Activated naive CD4-positive, alpha-beta T cell treated with anti-CD3 and anti-CD28 coated beads, Interleukin-2, amount 10 ng/mL, durations not matched to agents 7 days and 5 days (primary cell): ENCODE data around the gene TASP1.
A peak's percentile ranks its signal among the peaks of the same experiment; 100 is the strongest.
"Not testable (repeated sequence)": the region's sequence is repeated elsewhere in the genome, so short reads cannot be mapped to it uniquely, and the experiment has no call there.

Source experiments
- CTCF ChIA-PET: fragments of 350-600 bp; sonication (Branson Sonifier 250); formaldehyde crosslinking; loops from one replicate; lab custom pipeline; 2021; ENCODE audit warnings: antibody characterized with exemption; lab: Charles Lee
- DNase-seq: peaks from one replicate; pipeline ENCODE4 v3.0.0-alpha.2; 2020
- H3K27ac Mint-ChIP-seq: one replicate; pipeline ENCODE4 v1.8.0; 2021; ENCODE audit warnings: mild to moderate bottlenecking, moderate library complexity, mixed read lengths
- H3K27me3 Mint-ChIP-seq: one replicate; pipeline ENCODE4 v1.8.0; 2021; ENCODE audit warnings: mild to moderate bottlenecking, mixed read lengths
- H3K36me3 Mint-ChIP-seq: one replicate; pipeline ENCODE4 v1.8.0; 2021; ENCODE audit warnings: mixed read lengths
- H3K4me1 Mint-ChIP-seq: one replicate; pipeline ENCODE4 v1.8.0; 2021; ENCODE audit warnings: mixed read lengths
- H3K4me3 Mint-ChIP-seq: one replicate; pipeline ENCODE4 v1.8.0; 2021; ENCODE audit warnings: mild to moderate bottlenecking, moderate library complexity, mixed read lengths
- H3K9me3 Mint-ChIP-seq: one replicate; pipeline ENCODE4 v1.8.0; 2021; ENCODE audit warnings: mixed read lengths

Gene TASP1

GRCh38 chr20:13665709-13666395 lies 27.1 kb upstream of the TASP1 start:
- no peak overlapping the region for H3K4me3 Mint-ChIP-seq
- no peak for DNase-seq
- H3K36me3 Mint-ChIP-seq = no peaks in the 10 kb centered on the region
- H3K27me3 Mint-ChIP-seq = no peaks in the 10 kb centered on the region
- no peak overlapping the region for H3K27ac Mint-ChIP-seq
- CTCF ChIA-PET = no interaction called here
- H3K9me3 Mint-ChIP-seq = no peaks in the 10 kb centered on the region
- H3K4me1 Mint-ChIP-seq = no peaks in the 10 kb centered on the region

GRCh38 chr20:13661070-13661685 lies 22.4 kb upstream of the TASP1 start:
- Mint-ChIP-seq H3K9me3 (no peaks in the 10 kb centered on the region), H3K36me3 (no peaks in the 10 kb centered on the region), H3K27me3 (no peaks in the 10 kb centered on the region), H3K4me1 (no peaks in the 10 kb centered on the region), H3K27ac (no peak overlapping the region), H3K4me3 (no peak overlapping the region)
- no peak for DNase-seq
- CTCF ChIA-PET = no interaction called here

DNA sequence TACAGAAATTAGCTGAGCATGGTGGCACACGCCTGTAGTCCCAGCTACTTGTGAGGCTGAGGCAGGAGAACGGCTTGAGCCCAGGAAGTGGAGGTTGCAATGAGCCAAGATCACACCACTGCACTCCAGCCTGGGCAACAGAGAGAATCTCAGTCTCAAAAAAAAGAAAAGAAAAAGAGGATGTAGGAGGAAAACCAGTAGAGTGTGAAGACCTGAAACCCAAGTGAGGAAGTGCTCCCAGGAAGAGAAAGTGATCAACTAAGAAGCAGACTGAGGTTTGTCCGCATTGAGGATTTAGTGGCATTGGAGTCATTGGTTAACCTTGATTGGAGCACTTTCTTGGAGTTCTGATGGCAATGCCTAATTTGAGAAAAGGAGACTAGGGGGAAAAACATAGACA lies 20.6 kb upstream of the TASP1 start:
- Mint-ChIP-seq H3K4me1 (no peaks in the 10 kb centered on the region), H3K9me3 (no peaks in the 10 kb centered on the region), H3K4me3 (no peak overlapping the region), H3K27ac (no peak overlapping the region), H3K27me3 (peaks cover 3% of the 10 kb centered on the region), H3K36me3 (no peaks in the 10 kb centered on the region)
- CTCF ChIA-PET = no interaction called here
- DNase-seq = no peak

DNA sequence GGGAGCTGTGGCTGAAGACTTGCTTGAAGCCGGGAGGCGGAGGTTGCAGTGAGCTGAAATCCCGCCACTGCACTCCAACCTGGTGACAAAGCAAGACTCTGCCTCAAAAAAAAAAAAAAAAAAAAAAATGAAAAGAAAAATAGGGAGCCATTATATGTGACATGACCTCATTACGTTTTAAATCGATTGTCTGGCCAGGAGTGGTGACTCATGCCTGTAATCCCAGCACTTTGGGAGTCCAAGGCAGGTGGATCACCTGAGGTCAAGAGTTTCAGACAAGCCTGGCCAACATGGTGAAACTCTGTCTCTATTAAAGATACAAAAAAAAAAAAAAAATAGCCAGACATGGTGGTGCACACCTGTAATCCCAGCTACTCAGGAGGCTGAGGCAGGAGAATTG lies 19.3 kb upstream of the TASP1 start:
- CTCF ChIA-PET, H3K4me3 Mint-ChIP-seq, H3K27me3 Mint-ChIP-seq, H3K9me3 Mint-ChIP-seq, H3K4me1 Mint-ChIP-seq, H3K27ac Mint-ChIP-seq, H3K36me3 Mint-ChIP-seq, DNase-seq: not testable (repeated sequence)

- no peaks in the 10 kb centered on the region for H3K4me1 Mint-ChIP-seq
- H3K27ac Mint-ChIP-seq = no peak overlapping the region
- H3K27me3 Mint-ChIP-seq = peaks cover 6% of the 10 kb centered on the region
- DNase-seq = no peak
- H3K9me3 Mint-ChIP-seq = no peaks in the 10 kb centered on the region
- no peaks in the 10 kb centered on the region for H3K36me3 Mint-ChIP-seq
- CTCF ChIA-PET = no interaction called here
- H3K4me3 Mint-ChIP-seq = no peak overlapping the region
These were observed 18.1 kb upstream of the TASP1 start for GRCh38 chr20:13656721-13657368.

DNA sequence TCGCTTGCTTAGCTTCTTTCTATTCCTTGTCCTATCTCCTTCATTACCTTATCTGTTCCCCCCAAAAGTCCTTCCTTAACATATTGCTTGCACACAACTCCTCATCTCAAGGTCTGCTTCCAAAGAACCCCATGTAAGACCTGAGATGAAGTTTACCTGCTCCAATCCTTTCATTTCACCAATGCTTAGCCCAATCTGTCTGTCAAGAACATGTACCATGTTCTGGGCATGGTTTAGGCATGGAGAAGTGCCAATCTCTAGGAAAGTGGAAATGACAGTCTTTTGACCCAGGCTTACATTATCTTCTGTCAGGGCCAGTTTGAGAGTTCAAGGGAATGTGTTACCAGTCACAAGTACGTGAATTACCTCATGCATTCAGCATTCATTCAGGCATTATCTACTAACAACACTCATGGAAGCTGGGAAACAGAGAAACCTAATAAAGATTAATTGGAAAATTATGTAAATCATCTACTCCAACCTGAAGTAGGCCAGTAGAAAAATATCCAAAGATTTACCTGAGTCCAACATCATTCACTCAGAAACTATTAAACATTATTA lies 15.8 kb upstream of the TASP1 start:
- Mint-ChIP-seq H3K9me3 (no peaks in the 10 kb centered on the region), H3K4me3 (no peak overlapping the region), H3K27ac (no peak overlapping the region), H3K4me1 (no peaks in the 10 kb centered on the region), H3K27me3 (peaks cover 6% of the 10 kb centered on the region), H3K36me3 (no peaks in the 10 kb centered on the region)
- CTCF ChIA-PET = no interaction called here
- DNase-seq = no peak

DNA sequence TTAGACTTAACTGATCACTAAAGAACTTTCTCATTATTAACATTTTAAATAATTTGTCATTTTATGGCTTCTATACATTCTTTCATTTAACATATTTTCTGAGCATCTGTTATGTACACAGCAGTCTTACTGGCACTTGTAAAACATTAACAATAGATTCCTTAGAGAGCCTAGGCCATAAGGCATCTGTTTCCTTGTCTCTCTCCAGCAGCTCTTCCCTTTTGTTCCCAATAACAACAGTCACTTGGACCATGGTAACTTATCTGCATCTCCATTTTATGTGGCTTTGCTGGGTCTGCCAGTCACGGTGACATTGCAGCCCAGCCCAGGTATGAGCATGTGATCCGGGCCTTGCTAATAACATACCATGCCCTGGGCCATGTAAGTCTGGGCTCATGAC lies 11.7 kb upstream of the TASP1 start:
- Mint-ChIP-seq H3K9me3 (no peaks in the 10 kb centered on the region), H3K4me1 (no peaks in the 10 kb centered on the region), H3K27ac (no peak overlapping the region), H3K4me3 (no peak overlapping the region), H3K36me3 (no peaks in the 10 kb centered on the region), H3K27me3 (peaks cover 11% of the 10 kb centered on the region)
- DNase-seq = no peak
- CTCF ChIA-PET = no interaction called here

DNA sequence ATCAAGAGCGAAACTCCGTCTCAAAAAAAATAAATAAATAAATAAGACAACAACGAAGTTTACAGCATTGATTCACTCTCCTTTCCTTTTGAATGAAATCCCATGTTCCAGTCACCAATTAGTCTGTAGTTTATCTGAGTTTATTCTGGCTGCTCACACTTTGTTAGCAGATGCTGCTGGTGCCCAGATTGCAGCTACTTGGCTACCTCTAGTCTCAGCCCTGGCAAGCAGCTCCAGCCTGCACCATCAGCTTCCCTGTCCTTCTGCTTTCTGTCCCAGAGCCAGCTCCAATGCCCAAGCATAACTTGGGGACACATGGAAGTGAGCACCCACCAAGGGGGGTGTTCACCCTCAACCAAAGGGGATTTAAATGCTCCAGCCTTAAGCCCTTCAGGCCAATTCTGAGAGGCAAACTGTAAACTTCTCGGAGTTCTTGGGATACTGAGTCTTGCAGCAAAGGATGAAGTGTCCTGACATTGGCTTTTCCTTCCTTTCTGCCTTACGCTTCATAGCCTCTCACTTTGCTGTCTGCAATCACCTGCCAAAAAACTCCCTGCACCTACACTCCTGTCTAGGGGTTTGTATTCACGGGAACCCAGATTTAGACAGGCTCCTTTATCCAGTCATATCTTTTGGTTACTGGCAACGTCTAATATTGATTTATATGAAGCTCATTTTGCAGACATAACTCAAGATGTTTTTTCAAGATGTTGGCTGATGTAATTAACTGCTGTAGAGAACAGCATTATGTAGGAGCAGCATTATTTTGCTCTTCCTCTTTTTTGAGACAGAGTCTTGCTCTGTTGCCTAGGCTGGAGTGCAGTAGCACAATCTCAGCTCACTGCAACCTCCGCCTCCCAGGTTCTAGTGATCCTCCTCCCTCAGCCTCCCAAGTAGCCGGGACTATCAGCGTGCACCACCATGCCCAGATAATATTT lies 9.8 kb upstream of the TASP1 start:
- H3K27ac Mint-ChIP-seq = no peak overlapping the region
- no peaks in the 10 kb centered on the region for H3K4me1 Mint-ChIP-seq
- no peak for DNase-seq
- peaks cover 5% of the 10 kb centered on the region for H3K27me3 Mint-ChIP-seq
- H3K4me3 Mint-ChIP-seq = no peak overlapping the region
- H3K36me3 Mint-ChIP-seq = no peaks in the 10 kb centered on the region
- no peaks in the 10 kb centered on the region for H3K9me3 Mint-ChIP-seq
- CTCF ChIA-PET = no interaction called here

- Mint-ChIP-seq H3K4me1 (peaks cover 3% of the 10 kb centered on the region), H3K27ac (no peak overlapping the region), H3K36me3 (no peaks in the 10 kb centered on the region), H3K27me3 (peaks cover 8% of the 10 kb centered on the region), H3K9me3 (no peaks in the 10 kb centered on the region), H3K4me3 (no peak overlapping the region)
- CTCF ChIA-PET = no interaction called here
- DNase-seq = no peak
These were observed 5.3 kb upstream of the TASP1 start for GRCh38 chr20:13644010-13644409.

DNA sequence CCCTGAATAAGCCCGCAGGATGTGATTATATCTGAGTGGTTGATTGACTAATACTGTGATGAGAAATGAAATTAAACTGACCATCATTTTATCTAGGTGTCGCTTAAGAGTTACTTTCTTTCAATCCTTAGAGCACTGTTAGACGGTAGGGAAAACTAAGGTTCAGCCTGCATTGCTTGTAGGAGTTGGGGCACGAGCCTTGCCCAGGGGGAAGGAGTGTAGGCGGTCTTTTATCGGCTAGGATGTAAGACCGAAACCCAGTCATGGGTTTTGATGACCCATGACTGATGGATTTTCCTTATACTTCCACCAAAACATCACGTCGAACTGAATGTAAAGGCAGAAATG lies 392 bp upstream of the TASP1 start:
- DNase-seq = no peak
- no peaks in the 10 kb centered on the region for H3K36me3 Mint-ChIP-seq
- peak overlapping the region; percentile 71 for H3K27ac Mint-ChIP-seq
- CTCF ChIA-PET = no interaction called here
- peaks cover 7% of the 10 kb centered on the region for H3K27me3 Mint-ChIP-seq
- H3K9me3 Mint-ChIP-seq = no peaks in the 10 kb centered on the region
- H3K4me3 Mint-ChIP-seq = peak overlapping the region; percentile 83
- H3K4me1 Mint-ChIP-seq = peaks cover 29% of the 10 kb centered on the region

GRCh38 chr20:13638162-13638495 lies 603 bp downstream of the TASP1 start:
- CTCF ChIA-PET = no interaction called here

GRCh38 chr20:13632431-13632830 lies 6.3 kb downstream of the TASP1 start:
- Mint-ChIP-seq H3K4me1 (peaks cover 18% of the 10 kb centered on the region), H3K27ac (no peak overlapping the region), H3K4me3 (no peak overlapping the region), H3K9me3 (no peaks in the 10 kb centered on the region), H3K27me3 (no peaks in the 10 kb centered on the region), H3K36me3 (peaks cover 7% of the 10 kb centered on the region)
- no peak for DNase-seq
- CTCF ChIA-PET = no interaction called here

More at GRCh38 chr20:13638162-13638495, 603 bp downstream of the TASP1 start:
- H3K4me3 Mint-ChIP-seq = peak overlapping the region; percentile 83
- peaks cover 7% of the 10 kb centered on the region for H3K27me3 Mint-ChIP-seq
- H3K4me1 Mint-ChIP-seq = peaks cover 31% of the 10 kb centered on the region
- no peaks in the 10 kb centered on the region for H3K36me3 Mint-ChIP-seq
- no peaks in the 10 kb centered on the region for H3K9me3 Mint-ChIP-seq
- no peak for DNase-seq
- peak overlapping the region; percentile 63 for H3K27ac Mint-ChIP-seq

GRCh38 chr20:13627525-13627924 lies 11.2 kb downstream of the TASP1 start:
- peaks cover 14% of the 10 kb centered on the region for H3K36me3 Mint-ChIP-seq
- not testable (repeated sequence) for H3K4me1 Mint-ChIP-seq, DNase-seq, H3K9me3 Mint-ChIP-seq, H3K4me3 Mint-ChIP-seq, H3K27me3 Mint-ChIP-seq, H3K27ac Mint-ChIP-seq
- CTCF ChIA-PET = interaction anchor here (0.7 to 1.0 kb wide), 2 partner anchors 81 to 90 kb away, joined by 3 read pairs; no protein-coding TSS in a partner anchor

DNA sequence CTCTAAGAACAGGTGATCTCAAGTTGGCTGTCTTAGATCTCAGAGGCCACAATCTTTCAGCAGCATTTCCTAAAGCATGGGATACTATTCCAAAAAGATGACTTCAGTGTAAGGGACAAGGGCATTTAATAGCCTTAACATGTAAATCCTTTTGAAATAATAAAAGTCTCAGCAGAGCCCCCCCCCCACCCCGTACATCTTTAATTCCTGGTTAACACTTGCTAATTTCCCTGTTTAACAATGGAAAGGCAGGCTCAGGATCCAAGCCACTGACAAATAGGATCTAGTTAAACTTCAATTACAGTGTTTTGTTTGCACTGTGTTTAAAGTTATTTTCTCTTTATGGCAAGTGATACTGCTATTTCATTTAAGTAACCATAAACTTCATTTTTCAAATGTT lies 12.0 kb downstream of the TASP1 start:
- no peak overlapping the region for H3K4me3 Mint-ChIP-seq

More for the DNA sequence above, 12.0 kb downstream of the TASP1 start:
- no peak for DNase-seq
- H3K9me3 Mint-ChIP-seq = no peaks in the 10 kb centered on the region
- peaks cover 14% of the 10 kb centered on the region for H3K36me3 Mint-ChIP-seq
- no peaks in the 10 kb centered on the region for H3K27me3 Mint-ChIP-seq
- H3K4me1 Mint-ChIP-seq = no peaks in the 10 kb centered on the region
- H3K27ac Mint-ChIP-seq = no peak overlapping the region
- CTCF ChIA-PET = no interaction called here
